C4-2B (cell line): ENCODE measurements around the gene CTRL.

ENCODE experiments used
- H3K27ac ChIP-seq: fragments of 450-650 bp; 2 replicates; pipeline ENCODE4 v1.5.1; 2017
- CTCF ChIP-seq: fragments of 450-650 bp; conservative IDR thresholded peaks from 2 replicates; pipeline ENCODE4 v1.5.1; 2017; ENCODE audit warnings: mild to moderate bottlenecking
- ZFX ChIP-seq: fragments of 450-650 bp; IDR thresholded peaks from 2 replicates; pipeline ENCODE4 v1.6.1; 2017

The CTRL gene

GRCh38 chr16:67965668-67966548, 34.2 kb upstream of the CTRL start:
- no peak overlapping the region; the same call in 1 of the 2 replicates for H3K27ac ChIP-seq
- TF ChIP-seq ZFX (no peak), CTCF (no peak)

GRCh38 chr16:67964477-67965131, 32.9 kb upstream of the CTRL start:
- no peak overlapping the region for H3K27ac ChIP-seq
- no peak for TF ChIP-seq CTCF
- TF ChIP-seq ZFX: no peak

- no peak overlapping the region for H3K27ac ChIP-seq
- TF ChIP-seq CTCF (no peak), ZFX (no peak)
Measured at GRCh38 chr16:67963662-67964321, 32.1 kb upstream of the CTRL start.

GRCh38 chr16:67963292-67963661, 31.6 kb upstream of the CTRL start:
- H3K27ac ChIP-seq: no peak overlapping the region
- TF ChIP-seq CTCF: no peak
- TF ChIP-seq ZFX: no peak

GRCh38 chr16:67962135-67962534, 30.5 kb upstream of the CTRL start:
- no peak for TF ChIP-seq CTCF
- TF ChIP-seq ZFX: no peak
- no peak overlapping the region for H3K27ac ChIP-seq

GRCh38 chr16:67961551-67961957, 29.9 kb upstream of the CTRL start:
- H3K27ac ChIP-seq: no peak overlapping the region
- TF ChIP-seq CTCF (no peak), ZFX (no peak)
